Activated T-helper 1 cell treated with anti-CD3 and anti-CD28 coated beads, Interleukin-2, amount 50 U/mL, for 16 hours (primary cell): ENCODE data around the gene TARM1.

Experiments
- DNase-seq, 2 donors: peaks; one replicate each; pipeline ENCODE4 v3.0.0-alpha.2; 2020; ENCODE audit warnings: low read depth in 1 of 2, low spot score in 1 of 2

The TARM1 gene

GRCh38 chr19:54035215-54036178 lies 45.7 kb downstream of the TARM1 start:
- no peak for DNase-seq

GRCh38 chr19:54030895-54031586 lies 50.1 kb downstream of the TARM1 start:
- no peak for DNase-seq

GRCh38 chr19:54029930-54030490 lies 51.2 kb downstream of the TARM1 start:
- DNase-seq = peak; percentile 9

- no peak for DNase-seq
Observed at GRCh38 chr19:54029301-54029700, 51.9 kb downstream of the TARM1 start.

- DNase-seq = no peak
Observed at GRCh38 chr19:54026656-54027055, 54.5 kb downstream of the TARM1 start.

GRCh38 chr19:54024660-54025059 lies 56.5 kb downstream of the TARM1 start:
- DNase-seq = no peak

- no peak for DNase-seq
Observed at GRCh38 chr19:54023191-54023590, 58.0 kb downstream of the TARM1 start.

GRCh38 chr19:54021932-54022331 lies 59.2 kb downstream of the TARM1 start:
- no peak for DNase-seq

GRCh38 chr19:54021363-54021762 lies 59.8 kb downstream of the TARM1 start:
- DNase-seq = no peak
